A549 (cell line): ENCODE measurements around the gene SWI5.

ENCODE experiments used
- BHLHE40 ChIP-seq: IDR thresholded peaks from 2 replicates; pipeline ENCODE4 v1.6.1; 2012; ENCODE audit warnings: low read depth, low read length, inconsistent platforms
- CBX8 ChIP-seq: fragments of 200-600 bp; sonication (generic); IDR thresholded peaks from 2 replicates; pipeline ENCODE4 v1.6.1; 2016
- EP300 ChIP-seq, 2 experiments: fragments of >200 bp; sonication (Bioruptor Twin); formaldehyde crosslinking; IDR thresholded peaks; 2 replicates in 1 of 2; 3 replicates in 1 of 2; pipeline ENCODE4 v1.6.1; 2016 to 2017
- HDAC2 ChIP-seq: fragments of 200-600 bp; sonication (generic); IDR thresholded peaks from 2 replicates; pipeline ENCODE4 v1.6.1; 2016
- MYC ChIP-seq: IDR thresholded peaks from 2 replicates; pipeline ENCODE4 v1.6.1; 2012; ENCODE audit warnings: mild to moderate bottlenecking, inconsistent platforms, low read length, improper control_type of control experiment, borderline replicate concordance
- POLR2A ChIP-seq: IDR thresholded peaks from 2 replicates; pipeline ENCODE4 v1.6.1; 2012; ENCODE audit warnings: mild to moderate bottlenecking, low read length
- RAD21 ChIP-seq, 2 experiments: fragments of >200 bp in 1 of 2; sonication (Bioruptor Twin) in 1 of 2; formaldehyde crosslinking in 1 of 2; IDR thresholded peaks in 1 of 2; conservative IDR thresholded peaks in 1 of 2; 2 replicates in 1 of 2; 3 replicates in 1 of 2; pipeline ENCODE4 v1.6.1; 2012 to 2018; ENCODE audit warnings: inconsistent platforms in 1 of 2
- TF ChIP-seq, protein P1 (sequence below): fragments of >200 bp; sonication (Bioruptor Twin); formaldehyde crosslinking; IDR thresholded peaks from 3 replicates; pipeline ENCODE4 v1.5.1; 2016
- TF ChIP-seq, protein P2 (sequence below): IDR thresholded peaks from 2 replicates; pipeline ENCODE4 v1.6.1; 2012; ENCODE audit warnings: low read depth, borderline replicate concordance
- TF ChIP-seq, protein P3 (sequence below): fragments of 450-650 bp; IDR thresholded peaks from 2 replicates; pipeline ENCODE4 v1.6.1; 2014; ENCODE audit warnings: antibody characterized with exemption

DNA sequence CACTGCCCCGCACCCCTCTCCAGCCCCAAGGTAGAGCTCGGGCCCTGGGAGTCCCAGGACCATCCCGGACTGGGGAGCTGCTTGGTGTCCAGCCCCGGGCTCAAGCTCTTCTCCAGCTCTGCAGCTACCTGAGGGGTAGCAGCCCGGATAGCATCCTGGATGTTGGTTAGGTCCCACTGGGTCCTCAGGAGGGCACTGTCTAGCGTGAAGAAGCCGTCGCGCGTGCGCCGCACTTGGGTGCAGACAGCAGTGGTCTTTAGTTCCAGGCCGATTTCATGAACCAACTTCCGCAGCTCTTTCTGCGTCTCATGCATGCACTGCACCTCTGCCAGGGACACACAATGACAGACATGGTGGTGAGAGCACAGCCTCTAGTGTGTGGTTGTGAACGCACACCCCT is 33.5 kb downstream of the SWI5 start:
- TF ChIP-seq, protein P1, sequence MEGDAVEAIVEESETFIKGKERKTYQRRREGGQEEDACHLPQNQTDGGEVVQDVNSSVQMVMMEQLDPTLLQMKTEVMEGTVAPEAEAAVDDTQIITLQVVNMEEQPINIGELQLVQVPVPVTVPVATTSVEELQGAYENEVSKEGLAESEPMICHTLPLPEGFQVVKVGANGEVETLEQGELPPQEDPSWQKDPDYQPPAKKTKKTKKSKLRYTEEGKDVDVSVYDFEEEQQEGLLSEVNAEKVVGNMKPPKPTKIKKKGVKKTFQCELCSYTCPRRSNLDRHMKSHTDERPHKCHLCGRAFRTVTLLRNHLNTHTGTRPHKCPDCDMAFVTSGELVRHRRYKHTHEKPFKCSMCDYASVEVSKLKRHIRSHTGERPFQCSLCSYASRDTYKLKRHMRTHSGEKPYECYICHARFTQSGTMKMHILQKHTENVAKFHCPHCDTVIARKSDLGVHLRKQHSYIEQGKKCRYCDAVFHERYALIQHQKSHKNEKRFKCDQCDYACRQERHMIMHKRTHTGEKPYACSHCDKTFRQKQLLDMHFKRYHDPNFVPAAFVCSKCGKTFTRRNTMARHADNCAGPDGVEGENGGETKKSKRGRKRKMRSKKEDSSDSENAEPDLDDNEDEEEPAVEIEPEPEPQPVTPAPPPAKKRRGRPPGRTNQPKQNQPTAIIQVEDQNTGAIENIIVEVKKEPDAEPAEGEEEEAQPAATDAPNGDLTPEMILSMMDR: no peak
- no peak for TF ChIP-seq POLR2A
- no peak for TF ChIP-seq RAD21 (conservative IDR thresholded peaks at IDR 0.05 in 1 of 2, IDR thresholded peaks at IDR 0.05 in 1 of 2)
- no peak for TF ChIP-seq BHLHE40
- TF ChIP-seq MYC: no peak
- TF ChIP-seq CBX8: no peak
- no peak for TF ChIP-seq EP300 (IDR thresholded peaks at IDR 0.05)
- TF ChIP-seq, protein P2, sequence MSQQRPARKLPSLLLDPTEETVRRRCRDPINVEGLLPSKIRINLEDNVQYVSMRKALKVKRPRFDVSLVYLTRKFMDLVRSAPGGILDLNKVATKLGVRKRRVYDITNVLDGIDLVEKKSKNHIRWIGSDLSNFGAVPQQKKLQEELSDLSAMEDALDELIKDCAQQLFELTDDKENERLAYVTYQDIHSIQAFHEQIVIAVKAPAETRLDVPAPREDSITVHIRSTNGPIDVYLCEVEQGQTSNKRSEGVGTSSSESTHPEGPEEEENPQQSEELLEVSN: no peak
- TF ChIP-seq HDAC2: no peak
- TF ChIP-seq, protein P3, sequence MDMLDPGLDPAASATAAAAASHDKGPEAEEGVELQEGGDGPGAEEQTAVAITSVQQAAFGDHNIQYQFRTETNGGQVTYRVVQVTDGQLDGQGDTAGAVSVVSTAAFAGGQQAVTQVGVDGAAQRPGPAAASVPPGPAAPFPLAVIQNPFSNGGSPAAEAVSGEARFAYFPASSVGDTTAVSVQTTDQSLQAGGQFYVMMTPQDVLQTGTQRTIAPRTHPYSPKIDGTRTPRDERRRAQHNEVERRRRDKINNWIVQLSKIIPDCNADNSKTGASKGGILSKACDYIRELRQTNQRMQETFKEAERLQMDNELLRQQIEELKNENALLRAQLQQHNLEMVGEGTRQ: no peak
